Skeletal muscle satellite cell (primary cell): Measurements from ENCODE around the gene GGT1.
"Not testable (repeated sequence)": the region's sequence is repeated elsewhere in the genome, so short reads cannot be mapped to it uniquely, and the experiment has no call there.

Source experiments
- H3K27me3 ChIP-seq: 2 replicates; pipeline ENCODE4 v1.7.0; 2013; ENCODE audit warnings: low read length; ENCODE audit not compliant: control insufficient read depth, insufficient read depth
- H3K36me3 ChIP-seq: 2 replicates; pipeline ENCODE4 v1.7.0; 2013; ENCODE audit warnings: mild to moderate bottlenecking, control low read depth, low read length; ENCODE audit not compliant: insufficient read depth
- H3K4me1 ChIP-seq: 2 replicates; pipeline ENCODE4 v1.7.0; 2013; ENCODE audit warnings: low read length; ENCODE audit not compliant: control insufficient read depth, insufficient read depth
- H3K4me2 ChIP-seq: 2 replicates; pipeline ENCODE4 v1.7.0; 2013; ENCODE audit warnings: mild to moderate bottlenecking, low read length
- H3K4me3 ChIP-seq: 2 replicates; pipeline ENCODE4 v1.7.0; 2013; ENCODE audit warnings: low read length
- H3K9ac ChIP-seq: 2 replicates; pipeline ENCODE4 v1.7.0; 2013; ENCODE audit warnings: mild to moderate bottlenecking, low read depth, low read length, moderate library complexity
- H3K9me3 ChIP-seq: replicated peaks from 2 replicates; pipeline ENCODE4 v1.7.0; 2013; ENCODE audit warnings: mild to moderate bottlenecking, control low read depth, low read length

Gene GGT1

GRCh38 chr22:24602105-24602749, 766 bp upstream of the GGT1 start:
- H3K4me3 ChIP-seq, H3K27me3 ChIP-seq, H3K9me3 ChIP-seq, H3K36me3 ChIP-seq, H3K4me1 ChIP-seq, H3K4me2 ChIP-seq, H3K9ac ChIP-seq: not testable (repeated sequence)

GRCh38 chr22:24603770-24604629, 1.0 kb downstream of the GGT1 start:
- not testable (repeated sequence) for H3K9me3 ChIP-seq, H3K4me3 ChIP-seq, H3K36me3 ChIP-seq, H3K27me3 ChIP-seq, H3K4me2 ChIP-seq, H3K4me1 ChIP-seq, H3K9ac ChIP-seq

- not testable (repeated sequence) for H3K36me3 ChIP-seq, H3K4me1 ChIP-seq, H3K27me3 ChIP-seq, H3K4me3 ChIP-seq, H3K9me3 ChIP-seq, H3K4me2 ChIP-seq, H3K9ac ChIP-seq
Observed at GRCh38 chr22:24606340-24606739, 3.3 kb downstream of the GGT1 start.

GRCh38 chr22:24607429-24607983, 4.5 kb downstream of the GGT1 start:
- not testable (repeated sequence) for H3K27me3 ChIP-seq, H3K4me2 ChIP-seq, H3K9me3 ChIP-seq, H3K9ac ChIP-seq, H3K36me3 ChIP-seq, H3K4me3 ChIP-seq, H3K4me1 ChIP-seq

- not testable (repeated sequence) for H3K9me3 ChIP-seq, H3K36me3 ChIP-seq, H3K4me2 ChIP-seq, H3K4me3 ChIP-seq, H3K27me3 ChIP-seq, H3K4me1 ChIP-seq, H3K9ac ChIP-seq
Observed at GRCh38 chr22:24608327-24608726, 5.3 kb downstream of the GGT1 start.

- H3K9ac ChIP-seq, H3K9me3 ChIP-seq, H3K27me3 ChIP-seq, H3K4me1 ChIP-seq, H3K4me2 ChIP-seq, H3K36me3 ChIP-seq, H3K4me3 ChIP-seq: not testable (repeated sequence)
Observed at GRCh38 chr22:24609888-24610287, 6.9 kb downstream of the GGT1 start.

GRCh38 chr22:24614794-24615193, 11.8 kb downstream of the GGT1 start:
- not testable (repeated sequence) for H3K4me3 ChIP-seq, H3K36me3 ChIP-seq, H3K4me2 ChIP-seq, H3K9ac ChIP-seq, H3K9me3 ChIP-seq, H3K27me3 ChIP-seq, H3K4me1 ChIP-seq

- not testable (repeated sequence) for H3K9me3 ChIP-seq, H3K4me1 ChIP-seq, H3K4me3 ChIP-seq, H3K27me3 ChIP-seq, H3K9ac ChIP-seq, H3K36me3 ChIP-seq, H3K4me2 ChIP-seq
Observed at GRCh38 chr22:24621244-24621643, 18.3 kb downstream of the GGT1 start.

- not testable (repeated sequence) for H3K9me3 ChIP-seq, H3K36me3 ChIP-seq, H3K4me3 ChIP-seq, H3K9ac ChIP-seq, H3K4me1 ChIP-seq, H3K4me2 ChIP-seq, H3K27me3 ChIP-seq
Observed at GRCh38 chr22:24622596-24622995, 19.6 kb downstream of the GGT1 start.

GRCh38 chr22:24627911-24628310, 24.9 kb downstream of the GGT1 start:
- H3K4me1 ChIP-seq, H3K27me3 ChIP-seq, H3K4me2 ChIP-seq, H3K4me3 ChIP-seq, H3K9me3 ChIP-seq, H3K9ac ChIP-seq, H3K36me3 ChIP-seq: not testable (repeated sequence)

- H3K36me3 ChIP-seq, H3K4me2 ChIP-seq, H3K4me1 ChIP-seq: not testable (repeated sequence)
Observed at GRCh38 chr22:24629069-24629468, 26.1 kb downstream of the GGT1 start.

More at GRCh38 chr22:24629069-24629468, 26.1 kb downstream of the GGT1 start:
- not testable (repeated sequence) for H3K9me3 ChIP-seq, H3K9ac ChIP-seq, H3K4me3 ChIP-seq, H3K27me3 ChIP-seq
